Liver (tissue), 9 donors: ENCODE results near the gene SURF2. TPM values are rescaled to one million over a fixed set of nuclear protein-coding genes. Genes with fewer than 3 reads are reported as not detected.

Experiments used
- DNase-seq: peaks from one replicate; pipeline ENCODE4 v3.0.0-alpha.2; 2017; ENCODE audit warnings: low spot score
- H3K27ac ChIP-seq, 2 donors: one replicate each; pipeline ENCODE4 v1.7.0; 2013; ENCODE audit warnings: inconsistent platforms in 2 of 2, low read length in 2 of 2, control low read depth in 1 of 2, low read depth in 1 of 2, mild to moderate bottlenecking in 1 of 2
- H3K27me3 ChIP-seq, 4 donors: one replicate each; pipeline versions ENCODE4 v1.6.1 to v1.7.0; 2013; ENCODE audit warnings: low read length in 3 of 4, inconsistent platforms in 1 of 4, mild to moderate bottlenecking in 1 of 4, moderate library complexity in 1 of 4; ENCODE audit not compliant: control insufficient read depth in 4 of 4, insufficient read depth in 4 of 4
- H3K36me3 ChIP-seq, 4 donors: one replicate each; pipeline versions ENCODE4 v1.6.1 to v1.7.0; 2013; ENCODE audit warnings: low read length in 3 of 4, mild to moderate bottlenecking in 3 of 4, low read depth in 1 of 4, moderate library complexity in 1 of 4; ENCODE audit not compliant: control insufficient read depth in 4 of 4, insufficient read depth in 3 of 4
- H3K4me1 ChIP-seq, 4 donors: one replicate each; pipeline versions ENCODE4 v1.6.1 to v1.7.0; 2013; ENCODE audit warnings: low read length in 3 of 4, mild to moderate bottlenecking in 3 of 4, moderate library complexity in 1 of 4; ENCODE audit not compliant: control insufficient read depth in 4 of 4, insufficient read depth in 4 of 4
- H3K4me3 ChIP-seq, 3 donors: one replicate each; pipeline versions ENCODE4 v1.6.1 to v1.7.0; 2013; ENCODE audit warnings: low read length in 3 of 3, control low read depth in 1 of 3, low read depth in 1 of 3, mild to moderate bottlenecking in 1 of 3
- H3K9ac ChIP-seq, 2 donors: one replicate each; pipeline ENCODE4 v1.7.0; 2013; ENCODE audit warnings: low read length in 2 of 2, mild to moderate bottlenecking in 2 of 2, moderate library complexity in 2 of 2, control low read depth in 1 of 2, low read depth in 1 of 2
- H3K9me3 ChIP-seq, 4 donors: one replicate each; pipeline versions ENCODE4 v1.6.1 to v1.7.0; 2013; ENCODE audit warnings: low read length in 3 of 4; ENCODE audit not compliant: control insufficient read depth in 4 of 4
- EGR1 ChIP-seq, 2 donors: IDR thresholded peaks; 2 replicates each; pipeline ENCODE4 v1.6.1; 2016 to 2018; ENCODE audit warnings: antibody characterized with exemption in 2 of 2, low read depth in 2 of 2
- FOXA1 ChIP-seq: IDR thresholded peaks from 2 replicates; pipeline ENCODE4 v1.6.1; 2016; ENCODE audit warnings: antibody characterized with exemption
- FOXA2 ChIP-seq: IDR thresholded peaks from 2 replicates; pipeline ENCODE4 v1.6.1; 2016; ENCODE audit warnings: antibody characterized with exemption
- GABPA ChIP-seq, 2 donors: IDR thresholded peaks in 1 of 2; conservative IDR thresholded peaks in 1 of 2; 2 replicates each; pipeline ENCODE4 v1.6.1; 2016; ENCODE audit warnings: antibody characterized with exemption in 2 of 2, mild to moderate bottlenecking in 1 of 2, moderate library complexity in 1 of 2
- HNF4A ChIP-seq, 2 donors: conservative IDR thresholded peaks; 2 replicates each; pipeline ENCODE4 v1.6.1; 2016; ENCODE audit warnings: antibody characterized with exemption in 2 of 2, mild to moderate bottlenecking in 2 of 2
- HNF4G ChIP-seq: IDR thresholded peaks from 2 replicates; pipeline ENCODE4 v1.6.1; 2016; ENCODE audit warnings: antibody characterized with exemption
- JUND ChIP-seq, 2 donors: IDR thresholded peaks; 2 replicates each; pipeline ENCODE4 v1.6.1; 2016; ENCODE audit warnings: antibody characterized with exemption in 2 of 2
- NR2F2 ChIP-seq: IDR thresholded peaks from 2 replicates; pipeline ENCODE4 v1.6.1; 2016; ENCODE audit warnings: antibody characterized with exemption
- RAD21 ChIP-seq, 2 donors: IDR thresholded peaks; 2 replicates each; pipeline ENCODE4 v1.6.1; 2016; ENCODE audit warnings: antibody characterized with exemption in 2 of 2, mild to moderate bottlenecking in 2 of 2
- RXRA ChIP-seq, 2 donors: IDR thresholded peaks; 2 replicates each; pipeline ENCODE4 v1.6.1; 2017 to 2018; ENCODE audit warnings: antibody characterized with exemption in 2 of 2, mild to moderate bottlenecking in 1 of 2
- SP1 ChIP-seq: IDR thresholded peaks from 2 replicates; pipeline ENCODE4 v1.6.1; 2018; ENCODE audit warnings: antibody characterized with exemption, mild to moderate bottlenecking
- TAF1 ChIP-seq: conservative IDR thresholded peaks from 2 replicates; pipeline ENCODE4 v1.6.1; 2016; ENCODE audit warnings: antibody characterized with exemption, mild to moderate bottlenecking
- YY1 ChIP-seq: IDR thresholded peaks from 2 replicates; pipeline ENCODE4 v1.6.1; 2016; ENCODE audit warnings: antibody characterized with exemption, mild to moderate bottlenecking
- WGBS: extraction: QIAGEN DNeasy Blood & Tissue Kit; methylation state at CpG from one replicate; pipeline ENCODE4 v1.1.7; 2013; 5-methylcytosine and 5-hydroxymethylcytosine counted together
- polyA plus RNA-seq, 2 donors: library from polyadenylated mRNA; stranded (reverse) in 1 of 2; unstranded in 1 of 2; fragments of 200-250 nt in 1 of 2; fragments of >200 nt in 1 of 2; fragmentation: Nextera tagmentation in 1 of 2; extraction: Ambion mirVana in 1 of 2; gene quantifications; one replicate each; pipeline versions ENCODE4 v1.2.1 to v1.2.3, GENCODE V29; 2013 to 2015
- total RNA-seq, 2 donors: library from RNA; depleted of rRNA; stranded (reverse); fragments of >200 nt; gene quantifications; one replicate each; pipeline ENCODE4 v1.2.3, GENCODE V29; 2014
- TF ChIP-seq, protein P1 (sequence below): IDR thresholded peaks from 2 replicates; pipeline ENCODE4 v1.6.1; 2016; ENCODE audit warnings: antibody characterized with exemption
- TF ChIP-seq, protein P2 (sequence below): IDR thresholded peaks from 2 replicates; pipeline ENCODE4 v1.6.1; 2016; ENCODE audit warnings: antibody characterized with exemption, mild to moderate bottlenecking
- TF ChIP-seq, protein P3 (sequence below): fragments of 150-350 bp; IDR thresholded peaks from 2 replicates; pipeline ENCODE4 v1.5.1; 2017; ENCODE audit warnings: improper control_type of control experiment, low read depth, low read length; ENCODE audit not compliant: missing input control
- TF ChIP-seq, protein P4 (sequence below): IDR thresholded peaks from 2 replicates; pipeline ENCODE4 v1.6.1; 2016; ENCODE audit warnings: antibody characterized with exemption
- TF ChIP-seq, protein P5 (sequence below): IDR thresholded peaks from 2 replicates; pipeline ENCODE4 v1.6.1; 2016; ENCODE audit warnings: antibody characterized with exemption
- donor health status: healthy.
- donor health status: healthy.
- donor health status: healthy.
- donor health status: healthy.
- donor health status: healthy.

The SURF2 gene
- total and polyA plus RNA-seq, 4 donors, result 6.0 to 15.8 (median 13.7) TPM

DNA sequence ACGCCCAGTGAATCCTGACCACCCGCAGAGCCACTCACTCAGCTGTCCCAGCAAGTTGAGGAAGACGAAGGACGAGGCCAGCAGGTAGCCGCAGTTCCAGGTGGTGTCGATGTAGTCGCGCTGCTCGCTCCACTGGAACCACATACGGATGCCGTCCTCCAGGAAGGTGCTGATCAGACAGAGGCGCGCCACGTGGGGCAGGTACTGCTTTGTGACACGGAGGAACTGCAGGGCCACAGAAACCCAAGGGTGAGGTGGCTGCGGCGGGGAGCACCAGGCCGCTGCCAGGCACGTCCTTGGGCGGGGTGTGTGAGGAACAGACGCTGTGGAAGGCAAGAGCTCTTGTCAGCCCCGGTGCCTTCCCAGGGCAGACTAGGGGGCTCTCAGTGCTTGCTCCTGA is 10.9 kb downstream of the SURF2 start:
- DNase-seq, result no peak
- Histone ChIP-seq H3K9me3 (no peaks in the 10 kb centered on the region), H3K4me3 (no peak overlapping the region), H3K9ac (no peak overlapping the region), H3K36me3 (peaks cover 21 to 55% (median 43%) of the 10 kb centered on the region in 4 donors), H3K4me1 (peaks cover 23 to 56% (median 49%) of the 10 kb centered on the region in 4 donors), H3K27me3 (no peaks in the 10 kb centered on the region), H3K27ac (no peak overlapping the region)
- 96% methylated on average over 22 of the region's 22 CpGs for WGBS
- TF ChIP-seq, protein P1, sequence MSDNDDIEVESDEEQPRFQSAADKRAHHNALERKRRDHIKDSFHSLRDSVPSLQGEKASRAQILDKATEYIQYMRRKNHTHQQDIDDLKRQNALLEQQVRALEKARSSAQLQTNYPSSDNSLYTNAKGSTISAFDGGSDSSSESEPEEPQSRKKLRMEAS, result no peak
- TF ChIP-seq RXRA (IDR thresholded peaks at IDR 0.05) (no peak), FOXA1 (no peak), EGR1 (IDR thresholded peaks at IDR 0.05; ENCODE audit: low read depth in 2 of 2) (no peak), YY1 (no peak), JUND (IDR thresholded peaks at IDR 0.05) (no peak), TAF1 (no peak), RAD21 (IDR thresholded peaks at IDR 0.05) (no peak), HNF4A (conservative IDR thresholded peaks at IDR 0.05) (no peak), NR2F2 (no peak), FOXA2 (no peak), SP1 (no peak), HNF4G (no peak), GABPA (IDR thresholded peaks at IDR 0.05 in 1 of 2, conservative IDR thresholded peaks at IDR 0.05 in 1 of 2) (no peak)
- TF ChIP-seq, protein P2, sequence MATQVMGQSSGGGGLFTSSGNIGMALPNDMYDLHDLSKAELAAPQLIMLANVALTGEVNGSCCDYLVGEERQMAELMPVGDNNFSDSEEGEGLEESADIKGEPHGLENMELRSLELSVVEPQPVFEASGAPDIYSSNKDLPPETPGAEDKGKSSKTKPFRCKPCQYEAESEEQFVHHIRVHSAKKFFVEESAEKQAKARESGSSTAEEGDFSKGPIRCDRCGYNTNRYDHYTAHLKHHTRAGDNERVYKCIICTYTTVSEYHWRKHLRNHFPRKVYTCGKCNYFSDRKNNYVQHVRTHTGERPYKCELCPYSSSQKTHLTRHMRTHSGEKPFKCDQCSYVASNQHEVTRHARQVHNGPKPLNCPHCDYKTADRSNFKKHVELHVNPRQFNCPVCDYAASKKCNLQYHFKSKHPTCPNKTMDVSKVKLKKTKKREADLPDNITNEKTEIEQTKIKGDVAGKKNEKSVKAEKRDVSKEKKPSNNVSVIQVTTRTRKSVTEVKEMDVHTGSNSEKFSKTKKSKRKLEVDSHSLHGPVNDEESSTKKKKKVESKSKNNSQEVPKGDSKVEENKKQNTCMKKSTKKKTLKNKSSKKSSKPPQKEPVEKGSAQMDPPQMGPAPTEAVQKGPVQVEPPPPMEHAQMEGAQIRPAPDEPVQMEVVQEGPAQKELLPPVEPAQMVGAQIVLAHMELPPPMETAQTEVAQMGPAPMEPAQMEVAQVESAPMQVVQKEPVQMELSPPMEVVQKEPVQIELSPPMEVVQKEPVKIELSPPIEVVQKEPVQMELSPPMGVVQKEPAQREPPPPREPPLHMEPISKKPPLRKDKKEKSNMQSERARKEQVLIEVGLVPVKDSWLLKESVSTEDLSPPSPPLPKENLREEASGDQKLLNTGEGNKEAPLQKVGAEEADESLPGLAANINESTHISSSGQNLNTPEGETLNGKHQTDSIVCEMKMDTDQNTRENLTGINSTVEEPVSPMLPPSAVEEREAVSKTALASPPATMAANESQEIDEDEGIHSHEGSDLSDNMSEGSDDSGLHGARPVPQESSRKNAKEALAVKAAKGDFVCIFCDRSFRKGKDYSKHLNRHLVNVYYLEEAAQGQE, result no peak
- TF ChIP-seq, protein P3, sequence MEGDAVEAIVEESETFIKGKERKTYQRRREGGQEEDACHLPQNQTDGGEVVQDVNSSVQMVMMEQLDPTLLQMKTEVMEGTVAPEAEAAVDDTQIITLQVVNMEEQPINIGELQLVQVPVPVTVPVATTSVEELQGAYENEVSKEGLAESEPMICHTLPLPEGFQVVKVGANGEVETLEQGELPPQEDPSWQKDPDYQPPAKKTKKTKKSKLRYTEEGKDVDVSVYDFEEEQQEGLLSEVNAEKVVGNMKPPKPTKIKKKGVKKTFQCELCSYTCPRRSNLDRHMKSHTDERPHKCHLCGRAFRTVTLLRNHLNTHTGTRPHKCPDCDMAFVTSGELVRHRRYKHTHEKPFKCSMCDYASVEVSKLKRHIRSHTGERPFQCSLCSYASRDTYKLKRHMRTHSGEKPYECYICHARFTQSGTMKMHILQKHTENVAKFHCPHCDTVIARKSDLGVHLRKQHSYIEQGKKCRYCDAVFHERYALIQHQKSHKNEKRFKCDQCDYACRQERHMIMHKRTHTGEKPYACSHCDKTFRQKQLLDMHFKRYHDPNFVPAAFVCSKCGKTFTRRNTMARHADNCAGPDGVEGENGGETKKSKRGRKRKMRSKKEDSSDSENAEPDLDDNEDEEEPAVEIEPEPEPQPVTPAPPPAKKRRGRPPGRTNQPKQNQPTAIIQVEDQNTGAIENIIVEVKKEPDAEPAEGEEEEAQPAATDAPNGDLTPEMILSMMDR, result no peak
- TF ChIP-seq, protein P4, sequence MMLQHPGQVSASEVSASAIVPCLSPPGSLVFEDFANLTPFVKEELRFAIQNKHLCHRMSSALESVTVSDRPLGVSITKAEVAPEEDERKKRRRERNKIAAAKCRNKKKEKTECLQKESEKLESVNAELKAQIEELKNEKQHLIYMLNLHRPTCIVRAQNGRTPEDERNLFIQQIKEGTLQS, result no peak
- TF ChIP-seq, protein P5, sequence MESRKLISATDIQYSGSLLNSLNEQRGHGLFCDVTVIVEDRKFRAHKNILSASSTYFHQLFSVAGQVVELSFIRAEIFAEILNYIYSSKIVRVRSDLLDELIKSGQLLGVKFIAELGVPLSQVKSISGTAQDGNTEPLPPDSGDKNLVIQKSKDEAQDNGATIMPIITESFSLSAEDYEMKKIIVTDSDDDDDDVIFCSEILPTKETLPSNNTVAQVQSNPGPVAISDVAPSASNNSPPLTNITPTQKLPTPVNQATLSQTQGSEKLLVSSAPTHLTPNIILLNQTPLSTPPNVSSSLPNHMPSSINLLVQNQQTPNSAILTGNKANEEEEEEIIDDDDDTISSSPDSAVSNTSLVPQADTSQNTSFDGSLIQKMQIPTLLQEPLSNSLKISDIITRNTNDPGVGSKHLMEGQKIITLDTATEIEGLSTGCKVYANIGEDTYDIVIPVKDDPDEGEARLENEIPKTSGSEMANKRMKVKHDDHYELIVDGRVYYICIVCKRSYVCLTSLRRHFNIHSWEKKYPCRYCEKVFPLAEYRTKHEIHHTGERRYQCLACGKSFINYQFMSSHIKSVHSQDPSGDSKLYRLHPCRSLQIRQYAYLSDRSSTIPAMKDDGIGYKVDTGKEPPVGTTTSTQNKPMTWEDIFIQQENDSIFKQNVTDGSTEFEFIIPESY, result no peak
